H9 (cell line): ENCODE data around the gene ZAR1. TPM values are rescaled to one million over a fixed set of nuclear protein-coding genes. Genes with fewer than 3 reads are reported as not detected.

ENCODE experiments used
- DNase-seq: peaks from one replicate; pipeline ENCODE4 v3.0.0-alpha.2; 2017
- H2AFZ ChIP-seq: one replicate; pipeline ENCODE4 v1.6.1; 2013; ENCODE audit warnings: mild to moderate bottlenecking, low read length, control low read depth, moderate library complexity
- H2AK5ac ChIP-seq: 2 replicates; pipeline ENCODE4 v1.6.1; 2013; ENCODE audit warnings: low read length, control low read depth, mixed read lengths; ENCODE audit not compliant: insufficient read length
- H2BK120ac ChIP-seq: one replicate; pipeline ENCODE4 v1.6.1; 2013; ENCODE audit warnings: low read depth, mild to moderate bottlenecking, low read length, control low read depth, inconsistent platforms; ENCODE audit not compliant: poor library complexity, severe bottlenecking
- H2BK12ac ChIP-seq: 2 replicates; pipeline ENCODE4 v1.6.1; 2013; ENCODE audit warnings: low read length, control low read depth, mixed read lengths, low read depth; ENCODE audit not compliant: insufficient read length
- H2BK15ac ChIP-seq: 2 replicates; pipeline ENCODE4 v1.6.1; 2013; ENCODE audit warnings: low read depth, low read length, control low read depth
- H2BK20ac ChIP-seq: one replicate; pipeline ENCODE4 v1.6.1; 2013; ENCODE audit warnings: low read depth, mild to moderate bottlenecking, low read length, control low read depth, inconsistent platforms; ENCODE audit not compliant: poor library complexity, severe bottlenecking
- H2BK5ac ChIP-seq: 2 replicates; pipeline ENCODE4 v1.6.1; 2013; ENCODE audit warnings: low read length, control low read depth, mixed read lengths; ENCODE audit not compliant: insufficient read length
- H3K14ac ChIP-seq: 2 replicates; pipeline ENCODE4 v1.6.1; 2013; ENCODE audit warnings: low read length, control low read depth; ENCODE audit not compliant: insufficient read depth
- H3K18ac ChIP-seq: 2 replicates; pipeline ENCODE4 v1.6.1; 2013; ENCODE audit warnings: low read depth, mild to moderate bottlenecking, mixed read lengths, low read length, control low read depth; ENCODE audit not compliant: insufficient read length
- H3K23ac ChIP-seq: 2 replicates; pipeline ENCODE4 v1.6.1; 2013; ENCODE audit warnings: low read length, control low read depth, mixed read lengths, low read depth; ENCODE audit not compliant: insufficient read length
- H3K23me2 ChIP-seq: 2 replicates; pipeline ENCODE4 v1.6.1; 2013; ENCODE audit warnings: low read depth, mild to moderate bottlenecking, mixed read lengths, low read length, control low read depth; ENCODE audit not compliant: insufficient read length, poor library complexity, severe bottlenecking
- H3K27ac ChIP-seq: 2 replicates; pipeline ENCODE4 v1.5.1; 2013; ENCODE audit warnings: low read length, control low read depth, mixed read lengths, low read depth; ENCODE audit not compliant: insufficient read length
- H3K27me3 ChIP-seq: 2 replicates; pipeline ENCODE4 v1.6.1; 2013; ENCODE audit warnings: low read length, control low read depth, inconsistent platforms; ENCODE audit not compliant: insufficient read depth
- H3K4ac ChIP-seq: 2 replicates; pipeline ENCODE4 v1.6.1; 2013; ENCODE audit warnings: low read depth, mild to moderate bottlenecking, control low read depth, inconsistent platforms, low read length, moderate library complexity
- H3K4me1 ChIP-seq: 2 replicates; pipeline ENCODE4 v1.6.1; 2013; ENCODE audit warnings: low read length, control low read depth, inconsistent platforms; ENCODE audit not compliant: insufficient read depth
- H3K4me2 ChIP-seq: 2 replicates; pipeline ENCODE4 v1.6.1; 2013; ENCODE audit warnings: low read length, control low read depth, mixed read lengths; ENCODE audit not compliant: insufficient read length, insufficient read depth
- H3K56ac ChIP-seq: 2 replicates; pipeline ENCODE4 v1.6.1; 2013; ENCODE audit warnings: low read depth, mild to moderate bottlenecking, mixed read lengths, low read length, control low read depth; ENCODE audit not compliant: insufficient read length
- H3K79me1 ChIP-seq: 2 replicates; pipeline ENCODE4 v1.6.1; 2013; ENCODE audit warnings: low read depth, mild to moderate bottlenecking, moderate library complexity, low read length, control low read depth, inconsistent platforms; ENCODE audit not compliant: insufficient read depth, poor library complexity, severe bottlenecking
- H3K79me2 ChIP-seq: 2 replicates; pipeline ENCODE4 v1.6.1; 2013; ENCODE audit warnings: low read length, control low read depth, inconsistent platforms; ENCODE audit not compliant: insufficient read depth
- H3K9ac ChIP-seq: 2 replicates; pipeline ENCODE4 v1.6.1; 2013; ENCODE audit warnings: low read length, control low read depth, mixed read lengths; ENCODE audit not compliant: insufficient read length; ENCODE audit errors: extremely low read depth
- H3K9me3 ChIP-seq: one replicate; pipeline ENCODE4 v1.6.1; 2013; ENCODE audit warnings: low read depth, low read length, inconsistent platforms; ENCODE audit not compliant: control insufficient read depth
- H3T11ph ChIP-seq: one replicate; pipeline ENCODE4 v1.6.1; 2013; ENCODE audit warnings: mild to moderate bottlenecking, low read length, control low read depth, inconsistent platforms
- H4K20me1 ChIP-seq: one replicate; pipeline ENCODE4 v1.6.1; 2013; ENCODE audit not compliant: control insufficient read depth, insufficient read length, insufficient read depth
- H4K5ac ChIP-seq: 2 replicates; pipeline ENCODE4 v1.6.1; 2013; ENCODE audit warnings: low read depth, mild to moderate bottlenecking, mixed read lengths, low read length, control low read depth; ENCODE audit not compliant: insufficient read length
- H4K8ac ChIP-seq: replicated peaks from 2 replicates; pipeline ENCODE4 v1.6.1; 2013; ENCODE audit warnings: low read length, control low read depth, mixed read lengths, low read depth; ENCODE audit not compliant: insufficient read length
- H4K91ac ChIP-seq: 2 replicates; pipeline ENCODE4 v1.6.1; 2013; ENCODE audit warnings: low read depth, mild to moderate bottlenecking, moderate library complexity, mixed read lengths, low read length, control low read depth; ENCODE audit not compliant: insufficient read length
- H3K27ac Mint-ChIP-seq, 3 experiments: 2 replicates in 2 of 3; 3 replicates in 1 of 3; pipeline ENCODE4 v1.8.0; 2020 to 2021; ENCODE audit warnings: mixed read lengths in 3 of 3, mild to moderate bottlenecking in 1 of 3, moderate library complexity in 1 of 3
- H3K27me3 Mint-ChIP-seq: 2 replicates; pipeline ENCODE4 v1.8.0; 2021; ENCODE audit warnings: low read depth, mild to moderate bottlenecking, moderate library complexity, mixed read lengths
- H3K36me3 Mint-ChIP-seq, 3 experiments: 2 replicates in 2 of 3; 3 replicates in 1 of 3; pipeline ENCODE4 v1.8.0; 2020 to 2021; ENCODE audit warnings: low read depth in 3 of 3, mixed read lengths in 3 of 3; ENCODE audit not compliant: insufficient read depth in 1 of 3
- H3K4me1 Mint-ChIP-seq, 2 experiments: 2 replicates each; pipeline ENCODE4 v1.8.0; 2020; ENCODE audit warnings: mixed read lengths in 2 of 2
- H3K4me3 Mint-ChIP-seq, 2 experiments: 2 replicates in 1 of 2; 3 replicates in 1 of 2; pipeline ENCODE4 v1.8.0; 2020 to 2021; ENCODE audit warnings: mild to moderate bottlenecking in 2 of 2, mixed read lengths in 2 of 2, moderate library complexity in 1 of 2
- H3K9me3 Mint-ChIP-seq, 2 experiments: 2 replicates in 1 of 2; 3 replicates in 1 of 2; pipeline ENCODE4 v1.8.0; 2020; ENCODE audit warnings: mild to moderate bottlenecking in 2 of 2, mixed read lengths in 2 of 2, moderate library complexity in 1 of 2
- WGBS: extraction: QIAGEN DNeasy Blood & Tissue Kit; methylation state at CpG from one replicate; pipeline ENCODE4 v1.1.7; 2013; ENCODE audit warnings: missing lambda C conversion rate, low lambda C conversion rate, mixed read lengths; ENCODE audit not compliant: insufficient read length; ENCODE audit errors: extremely low coverage; 5-methylcytosine and 5-hydroxymethylcytosine counted together
- total RNA-seq: library from RNA; stranded (reverse); gene quantifications from 2 replicates; pipeline ENCODE4 v1.2.1, GENCODE V29; 2021
- TF ChIP-seq, protein P1 (sequence below): fragments of 200-600 bp; sonication (generic); conservative IDR thresholded peaks from 3 replicates; pipeline ENCODE4 v1.8.0; 2021; ENCODE audit warnings: antibody characterized with exemption, mild to moderate bottlenecking

Gene ZAR1
- total RNA-seq, 1 experiment from 2014 or later: 0.61 TPM

DNA sequence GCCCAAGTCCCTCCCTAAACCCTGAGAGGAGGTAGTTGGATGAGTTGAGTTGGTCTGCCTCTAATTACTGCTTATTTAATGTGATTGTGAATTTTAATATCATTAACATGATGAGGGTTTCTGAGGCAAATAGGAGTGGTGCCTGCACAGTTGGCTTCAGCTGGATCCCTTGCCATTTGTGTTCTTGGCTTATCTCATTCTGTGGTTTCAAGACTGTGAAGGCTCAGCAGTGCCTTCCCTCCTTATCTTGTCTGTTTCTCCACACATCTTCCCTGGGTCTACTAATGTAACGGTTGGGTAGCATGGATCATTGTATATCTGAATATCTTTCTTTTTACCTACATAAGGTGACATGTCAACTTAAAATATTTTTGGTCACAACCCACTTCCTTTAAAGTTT, 8.5 kb upstream of the ZAR1 start:
- Histone ChIP-seq H3K9me3 (no peaks in the 10 kb centered on the region), H3K79me1 (no peaks in the 10 kb centered on the region), H2AK5ac (no peak overlapping the region), H3K79me2 (no peaks in the 10 kb centered on the region), H4K20me1 (no peaks in the 10 kb centered on the region), H3K23me2 (peaks cover 4% of the 10 kb centered on the region), H3K4me2 (no peak overlapping the region), H2BK12ac (no peak overlapping the region), H3K27me3 (peaks cover 22% of the 10 kb centered on the region; the same call in 1 of the 2 replicates), H2BK20ac (no peak overlapping the region), H3T11ph (no peak overlapping the region), H4K91ac (no peak overlapping the region), H3K23ac (no peak overlapping the region), H3K4me1 (no peaks in the 10 kb centered on the region), H3K18ac (no peak overlapping the region), H2AFZ (no peak overlapping the region), H4K5ac (no peak overlapping the region), H3K56ac (no peak overlapping the region), H3K27ac (no peak overlapping the region), H3K14ac (no peak overlapping the region), H2BK120ac (no peak overlapping the region), H3K4ac (no peak overlapping the region), H2BK5ac (no peak overlapping the region), H3K9ac (no peak overlapping the region), H2BK15ac (no peak overlapping the region), H4K8ac (no peak overlapping the region)
- Mint-ChIP-seq H3K4me3 (no peak overlapping the region), H3K27me3 (peaks cover 51% of the 10 kb centered on the region), H3K36me3 (no peaks in the 10 kb centered on the region; a peak in 2 of 7 replicates), H3K27ac (no peak overlapping the region), H3K4me1 (peaks cover 15 to 17% of the 10 kb centered on the region in 2 experiments), H3K9me3 (no peaks in the 10 kb centered on the region; a peak in 1 of 5 replicates)
- no CpG with 5 or more reads among the region's 1 CpG for WGBS
- TF ChIP-seq, protein P1, sequence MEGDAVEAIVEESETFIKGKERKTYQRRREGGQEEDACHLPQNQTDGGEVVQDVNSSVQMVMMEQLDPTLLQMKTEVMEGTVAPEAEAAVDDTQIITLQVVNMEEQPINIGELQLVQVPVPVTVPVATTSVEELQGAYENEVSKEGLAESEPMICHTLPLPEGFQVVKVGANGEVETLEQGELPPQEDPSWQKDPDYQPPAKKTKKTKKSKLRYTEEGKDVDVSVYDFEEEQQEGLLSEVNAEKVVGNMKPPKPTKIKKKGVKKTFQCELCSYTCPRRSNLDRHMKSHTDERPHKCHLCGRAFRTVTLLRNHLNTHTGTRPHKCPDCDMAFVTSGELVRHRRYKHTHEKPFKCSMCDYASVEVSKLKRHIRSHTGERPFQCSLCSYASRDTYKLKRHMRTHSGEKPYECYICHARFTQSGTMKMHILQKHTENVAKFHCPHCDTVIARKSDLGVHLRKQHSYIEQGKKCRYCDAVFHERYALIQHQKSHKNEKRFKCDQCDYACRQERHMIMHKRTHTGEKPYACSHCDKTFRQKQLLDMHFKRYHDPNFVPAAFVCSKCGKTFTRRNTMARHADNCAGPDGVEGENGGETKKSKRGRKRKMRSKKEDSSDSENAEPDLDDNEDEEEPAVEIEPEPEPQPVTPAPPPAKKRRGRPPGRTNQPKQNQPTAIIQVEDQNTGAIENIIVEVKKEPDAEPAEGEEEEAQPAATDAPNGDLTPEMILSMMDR: no peak
- DNase-seq: no peak
